HPDE6-E6E7 (cell line): Measurements from ENCODE around the gene MAPK9.
A peak's percentile ranks its signal among the peaks of the same experiment; 100 is the strongest.
"Not testable (repeated sequence)": the region's sequence is repeated elsewhere in the genome, so short reads cannot be mapped to it uniquely, and the experiment has no call there.

Source experiments
- DNase-seq: peaks from one replicate; pipeline ENCODE4 v3.0.0; 2011; ENCODE audit warnings: missing footprints; ENCODE audit errors: extremely low spot score

The MAPK9 gene

GRCh38 chr5:180326989-180327565 lies 35.2 kb upstream of the MAPK9 start:
- no peak for DNase-seq

DNA sequence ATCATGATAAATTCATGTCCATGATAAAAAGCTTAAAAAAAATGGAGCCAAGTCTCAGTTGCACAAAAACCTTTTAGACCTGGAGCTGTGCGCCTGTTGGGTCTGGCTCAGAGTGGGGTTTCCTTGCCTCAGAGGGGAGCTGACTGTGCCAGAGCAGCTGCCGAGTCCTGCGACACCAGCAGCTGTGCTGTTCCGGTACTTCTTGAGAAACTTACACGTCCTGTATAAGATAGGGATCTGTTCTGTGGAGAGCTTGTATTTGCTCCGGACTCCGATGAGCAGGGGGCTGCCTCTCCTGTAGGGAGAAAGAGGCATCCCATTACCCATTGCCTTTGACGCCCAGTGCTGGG lies 32.7 kb upstream of the MAPK9 start:
- no peak for DNase-seq

DNA sequence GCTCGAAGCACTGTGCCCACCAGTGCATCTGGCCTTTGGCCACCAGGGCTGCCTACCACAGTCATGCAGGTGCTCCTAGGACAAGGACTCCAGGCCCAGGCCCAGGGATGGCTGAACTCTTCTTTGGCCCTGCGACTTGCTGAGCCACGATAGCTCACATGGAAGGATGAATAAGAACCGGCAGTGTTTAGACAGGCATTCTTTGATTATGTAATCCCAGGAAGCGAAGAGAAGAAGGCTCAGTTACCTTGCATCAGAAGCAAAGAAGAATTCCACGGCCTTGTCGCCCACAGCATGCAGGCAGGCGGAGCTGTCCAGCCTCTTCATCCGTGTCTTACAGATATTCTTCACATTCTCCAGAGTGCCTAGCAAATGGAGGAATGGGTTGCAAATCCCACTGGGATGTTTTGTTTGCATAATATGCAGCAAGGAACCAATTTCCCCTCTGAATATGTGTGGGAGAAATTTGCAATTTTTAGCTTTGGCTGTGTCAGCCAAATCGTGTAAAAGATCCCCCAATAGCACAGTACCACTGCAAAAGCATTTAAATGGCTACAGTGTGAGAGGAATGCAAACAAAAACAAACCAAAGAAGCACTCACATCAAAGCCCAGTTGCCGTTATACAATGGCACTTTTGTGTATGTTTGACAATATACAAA lies 32.2 kb upstream of the MAPK9 start:
- DNase-seq: peak; percentile 39

DNA sequence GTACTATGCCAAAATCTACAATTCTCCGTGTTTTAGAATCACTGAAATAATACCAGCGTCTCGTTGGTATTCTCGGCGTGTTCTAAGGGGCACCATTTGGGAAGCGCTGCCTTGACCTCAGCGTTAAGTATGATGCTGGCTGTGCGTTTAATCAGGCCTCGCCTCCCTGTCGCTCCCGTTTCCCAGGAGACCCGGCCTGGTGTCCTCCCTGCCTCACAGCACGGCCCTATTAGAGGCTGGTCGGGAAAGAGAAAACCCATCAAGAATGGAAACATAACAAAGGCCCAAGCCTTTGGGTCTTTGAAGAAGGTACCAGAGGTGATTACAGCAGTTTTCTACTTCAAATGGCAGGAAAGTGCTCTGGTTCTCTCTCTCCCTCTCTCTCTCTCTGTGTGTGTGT lies 31.3 kb upstream of the MAPK9 start:
- DNase-seq: no peak

- no peak for DNase-seq
Measured at GRCh38 chr5:180318456-180319089, 26.7 kb upstream of the MAPK9 start.

- DNase-seq: no peak
Measured at GRCh38 chr5:180316586-180316985, 24.7 kb upstream of the MAPK9 start.

DNA sequence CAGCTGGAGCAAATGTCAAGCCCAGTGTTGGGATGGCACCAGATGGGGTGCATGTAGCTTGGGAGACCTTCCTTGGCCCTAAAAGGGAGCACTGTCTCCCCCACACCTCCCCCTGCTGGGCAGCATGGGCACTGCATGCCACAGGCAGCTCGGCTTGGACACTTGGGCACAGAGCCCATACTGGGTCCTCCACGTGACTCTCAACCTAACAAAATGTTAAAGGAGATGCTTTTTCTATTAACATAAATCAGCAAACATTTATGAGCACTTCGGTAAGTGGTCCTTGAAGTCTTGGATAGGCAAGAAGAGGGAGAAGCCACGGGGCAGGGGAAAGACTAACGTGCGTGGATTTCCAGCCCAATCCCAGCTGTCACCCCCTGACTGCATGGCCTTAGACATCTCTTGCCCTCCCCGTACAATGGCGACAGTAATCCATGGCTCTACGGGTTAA lies 23.9 kb upstream of the MAPK9 start:
- DNase-seq: no peak

- DNase-seq: no peak
Measured at GRCh38 chr5:180313677-180314505, 22.0 kb upstream of the MAPK9 start.

GRCh38 chr5:180311216-180311615 lies 19.3 kb upstream of the MAPK9 start:
- no peak for DNase-seq

DNA sequence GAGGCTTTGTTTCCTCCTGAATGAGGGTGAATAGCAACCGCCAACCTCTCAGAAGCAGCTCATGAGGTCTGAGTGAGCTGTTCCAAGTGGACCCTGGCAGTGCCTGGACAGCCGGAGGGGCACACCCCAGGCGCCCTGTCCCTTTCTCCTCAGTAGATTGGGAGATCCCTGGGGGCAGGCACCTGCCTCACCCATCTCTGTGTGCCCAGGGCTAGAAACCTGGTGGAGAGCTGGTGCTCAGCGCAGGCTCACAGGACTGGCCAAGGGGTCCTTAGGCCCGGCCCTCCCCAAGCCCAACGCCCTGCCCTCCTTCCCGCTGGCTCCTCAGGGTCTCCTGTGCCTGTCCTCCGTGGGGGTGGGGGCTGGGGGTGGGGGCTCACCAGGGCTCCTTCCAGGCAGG lies 14.9 kb upstream of the MAPK9 start:
- no peak for DNase-seq

GRCh38 chr5:180305481-180305880 lies 13.6 kb upstream of the MAPK9 start:
- no peak for DNase-seq

DNA sequence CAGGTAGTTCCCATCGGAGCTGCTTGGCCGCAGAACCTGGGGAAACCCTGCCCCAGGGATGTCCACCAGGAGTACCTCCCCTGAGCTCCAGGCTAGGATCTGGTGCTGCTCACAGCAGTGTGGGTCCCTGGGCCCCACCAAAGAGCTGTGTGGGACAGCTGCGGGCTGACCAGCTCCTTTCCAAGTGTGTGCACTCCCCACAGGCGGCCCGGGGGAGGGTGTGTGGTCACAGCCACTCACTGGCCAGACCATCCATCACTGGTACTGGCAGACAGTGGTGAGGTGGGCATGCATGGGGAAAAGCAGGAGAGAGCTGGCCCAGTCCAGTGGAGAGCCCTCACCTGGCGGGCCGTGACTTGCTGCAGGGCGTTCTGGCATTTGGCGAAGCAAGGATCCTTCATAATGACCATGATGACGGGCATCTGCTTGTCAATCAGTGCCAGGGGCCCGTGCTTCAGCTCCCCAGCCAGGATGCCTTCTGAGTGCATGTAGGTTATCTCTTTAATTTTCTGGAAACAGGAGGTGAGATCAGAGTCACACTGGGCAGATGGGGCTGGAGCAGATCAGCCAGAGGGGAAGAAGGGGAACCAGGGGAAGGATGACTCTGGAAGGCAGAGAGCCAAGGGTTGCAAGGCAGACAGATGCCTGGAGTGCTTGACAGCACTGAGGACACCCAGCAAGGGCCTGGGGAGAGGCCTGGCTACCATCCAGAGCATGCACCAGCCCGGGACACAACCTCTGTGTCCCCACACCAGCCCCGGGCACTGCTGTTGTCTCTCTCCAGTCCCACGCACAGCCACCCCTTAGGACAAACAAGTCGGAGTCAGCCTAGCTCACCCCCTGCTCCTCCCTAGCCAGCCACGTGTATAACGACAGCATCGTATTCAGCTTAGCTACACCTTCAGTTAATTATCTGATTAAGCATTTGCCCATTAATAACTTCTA lies 12.8 kb upstream of the MAPK9 start:
- DNase-seq: no peak

GRCh38 chr5:180304016-180304292 lies 12.1 kb upstream of the MAPK9 start:
- DNase-seq: no peak

DNA sequence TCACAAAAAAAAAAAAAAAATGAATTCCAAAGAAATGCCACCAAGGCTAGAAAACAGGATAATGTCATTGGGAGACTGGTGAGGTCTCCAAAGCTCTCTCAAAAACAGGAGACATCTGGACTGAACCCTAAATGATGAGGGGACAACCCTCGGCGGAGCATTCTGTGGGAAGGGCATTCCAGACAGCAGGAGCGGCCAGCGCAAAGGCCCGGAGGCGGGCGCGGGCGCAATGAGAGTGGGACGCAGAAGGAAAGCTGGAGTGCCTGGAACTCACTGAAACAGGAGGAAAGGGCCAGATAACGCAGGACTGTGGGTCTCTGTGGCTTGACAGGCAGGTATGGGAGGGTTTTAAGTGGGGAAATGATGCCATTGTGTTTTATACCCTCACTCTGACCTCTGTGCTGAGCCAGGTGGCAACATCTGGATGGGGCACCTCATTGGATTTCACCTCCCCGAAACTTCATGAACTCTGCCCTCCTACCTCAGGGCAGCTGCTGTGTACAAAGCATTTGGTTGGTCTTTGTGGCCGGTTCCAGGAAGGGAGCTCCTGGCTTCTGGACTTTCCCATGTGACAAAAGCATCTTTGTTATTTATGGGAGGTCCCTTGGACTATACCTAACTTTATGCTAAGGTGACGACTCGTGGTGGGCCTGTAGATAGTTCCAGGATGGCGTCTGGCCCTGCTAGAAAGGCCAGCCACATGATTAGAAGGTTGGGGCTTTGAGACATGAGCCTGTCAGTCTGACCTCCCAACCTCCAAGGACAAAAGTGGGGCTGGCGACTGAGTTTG lies 11.5 kb upstream of the MAPK9 start:
- no peak for DNase-seq

GRCh38 chr5:180302256-180302655 lies 10.4 kb upstream of the MAPK9 start:
- no peak for DNase-seq

GRCh38 chr5:180301253-180301652 lies 9.4 kb upstream of the MAPK9 start:
- DNase-seq: no peak

DNA sequence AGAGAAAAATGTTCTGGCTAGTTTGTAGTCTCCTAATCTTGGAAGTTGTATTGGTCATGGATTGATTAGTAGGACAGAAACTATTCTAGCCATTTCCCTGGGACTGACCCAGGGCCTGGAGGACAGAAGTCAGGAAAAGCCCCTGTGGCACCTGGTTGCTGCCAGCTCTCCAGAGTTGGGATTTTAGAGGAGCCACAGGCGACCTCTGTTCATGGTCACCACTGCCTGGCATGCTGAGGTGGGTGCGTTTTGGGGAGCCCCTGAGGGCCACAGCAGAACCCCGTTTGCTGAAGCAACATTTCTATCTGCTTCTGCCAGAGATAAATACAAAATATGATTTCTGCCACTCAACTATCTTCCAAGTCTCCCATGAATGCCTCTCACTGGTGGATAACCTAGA lies 7.6 kb upstream of the MAPK9 start:
- DNase-seq: no peak

- not testable (repeated sequence) for DNase-seq
Measured at GRCh38 chr5:180299014-180299413, 7.1 kb upstream of the MAPK9 start.

DNA sequence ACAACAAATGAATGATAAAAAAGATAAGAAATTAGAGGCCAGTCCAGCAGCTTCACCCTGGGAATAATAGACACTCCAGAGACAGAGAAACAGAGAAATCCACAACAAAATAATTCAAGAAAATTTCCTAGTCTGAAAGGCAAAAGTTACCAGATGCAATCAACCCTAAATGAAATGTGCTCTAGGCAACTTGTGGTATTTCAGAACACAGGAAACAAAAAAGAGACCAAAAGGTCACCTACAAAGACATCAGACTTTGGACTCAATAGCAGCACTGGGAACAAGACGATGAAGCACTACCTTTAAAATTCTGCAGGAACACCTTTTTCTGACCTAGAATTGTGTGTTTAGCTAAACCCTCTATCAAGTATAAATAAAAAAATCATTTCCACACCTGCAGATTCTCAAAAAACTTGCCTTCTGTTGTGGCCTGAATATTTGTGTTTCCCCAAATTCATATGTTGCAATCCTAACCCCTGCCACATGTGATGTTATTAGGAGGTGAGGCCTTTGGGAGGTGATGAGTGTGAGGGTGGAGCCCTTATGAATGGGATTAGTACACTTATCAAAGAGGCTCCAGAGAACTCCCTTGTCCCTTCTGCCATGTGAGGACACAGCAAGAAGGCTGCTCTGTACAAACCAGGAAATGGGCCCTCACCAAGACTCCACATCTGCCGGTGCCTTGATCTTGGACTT lies 5.9 kb upstream of the MAPK9 start:
- DNase-seq: no peak

- no peak for DNase-seq
Measured at GRCh38 chr5:180296771-180297170, 4.9 kb upstream of the MAPK9 start.
